ENCODE data around the gene SEPTIN14.

DNA sequence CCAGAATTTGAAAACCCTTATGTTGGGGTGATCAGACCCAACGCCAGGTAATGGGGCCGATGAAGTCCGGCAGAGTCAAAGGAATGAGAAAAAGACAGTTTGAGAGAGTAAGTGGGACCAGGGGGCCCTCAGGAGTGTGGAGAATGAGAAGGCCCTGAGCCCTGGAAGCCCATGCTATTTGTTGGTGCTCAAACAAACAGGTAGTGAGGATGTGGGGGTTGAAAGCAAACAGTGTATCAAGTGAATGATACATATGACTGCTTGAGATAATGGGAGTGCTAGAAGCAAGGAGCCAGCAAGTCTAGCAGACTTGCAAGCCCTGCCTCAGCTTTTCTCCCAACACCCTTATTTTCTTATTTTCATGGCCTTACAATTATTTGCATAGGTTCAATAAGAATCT is 11.2 kb upstream of the SEPTIN14 start:
- TF ChIP-seq, protein P1, sequence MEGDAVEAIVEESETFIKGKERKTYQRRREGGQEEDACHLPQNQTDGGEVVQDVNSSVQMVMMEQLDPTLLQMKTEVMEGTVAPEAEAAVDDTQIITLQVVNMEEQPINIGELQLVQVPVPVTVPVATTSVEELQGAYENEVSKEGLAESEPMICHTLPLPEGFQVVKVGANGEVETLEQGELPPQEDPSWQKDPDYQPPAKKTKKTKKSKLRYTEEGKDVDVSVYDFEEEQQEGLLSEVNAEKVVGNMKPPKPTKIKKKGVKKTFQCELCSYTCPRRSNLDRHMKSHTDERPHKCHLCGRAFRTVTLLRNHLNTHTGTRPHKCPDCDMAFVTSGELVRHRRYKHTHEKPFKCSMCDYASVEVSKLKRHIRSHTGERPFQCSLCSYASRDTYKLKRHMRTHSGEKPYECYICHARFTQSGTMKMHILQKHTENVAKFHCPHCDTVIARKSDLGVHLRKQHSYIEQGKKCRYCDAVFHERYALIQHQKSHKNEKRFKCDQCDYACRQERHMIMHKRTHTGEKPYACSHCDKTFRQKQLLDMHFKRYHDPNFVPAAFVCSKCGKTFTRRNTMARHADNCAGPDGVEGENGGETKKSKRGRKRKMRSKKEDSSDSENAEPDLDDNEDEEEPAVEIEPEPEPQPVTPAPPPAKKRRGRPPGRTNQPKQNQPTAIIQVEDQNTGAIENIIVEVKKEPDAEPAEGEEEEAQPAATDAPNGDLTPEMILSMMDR (IDR thresholded peaks at IDR 0.05; ENCODE audit: borderline replicate concordance, extremely low read depth, low read length, poor library complexity, severe bottlenecking) = no peak
- no peak for TF ChIP-seq EZH2 (IDR thresholded peaks at IDR 0.05; ENCODE audit: borderline replicate concordance, low read depth, low read length, severe bottlenecking)
